G401.6 (cell line): ENCODE data around the gene PRPF40B.

Experiments used
- FAIRE-seq: peaks from 2 replicates; lab custom pipeline; 2012; peaks lifted over from hg19 to GRCh38; lab: Jason Lieb, UNC

The PRPF40B gene

DNA sequence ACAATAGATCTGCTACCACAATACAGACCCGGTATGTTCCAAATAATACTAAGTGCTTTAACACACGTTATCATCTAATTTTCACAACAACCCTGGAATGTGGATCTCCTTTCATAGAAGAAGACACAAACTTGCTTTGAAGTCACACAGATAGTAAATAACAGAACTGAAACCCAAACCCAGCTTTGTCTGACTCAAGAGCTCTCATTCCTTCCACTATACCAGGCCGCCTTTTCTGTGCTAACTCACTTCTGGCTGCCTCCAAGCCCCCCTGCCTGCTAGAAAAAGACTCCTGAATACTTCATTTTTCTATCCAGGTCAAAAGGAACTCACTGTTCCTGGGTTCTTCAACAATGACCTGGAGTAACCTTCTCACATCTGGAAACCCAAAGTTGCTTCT lies 37.8 kb downstream of the PRPF40B start:
- no peak for FAIRE-seq

DNA sequence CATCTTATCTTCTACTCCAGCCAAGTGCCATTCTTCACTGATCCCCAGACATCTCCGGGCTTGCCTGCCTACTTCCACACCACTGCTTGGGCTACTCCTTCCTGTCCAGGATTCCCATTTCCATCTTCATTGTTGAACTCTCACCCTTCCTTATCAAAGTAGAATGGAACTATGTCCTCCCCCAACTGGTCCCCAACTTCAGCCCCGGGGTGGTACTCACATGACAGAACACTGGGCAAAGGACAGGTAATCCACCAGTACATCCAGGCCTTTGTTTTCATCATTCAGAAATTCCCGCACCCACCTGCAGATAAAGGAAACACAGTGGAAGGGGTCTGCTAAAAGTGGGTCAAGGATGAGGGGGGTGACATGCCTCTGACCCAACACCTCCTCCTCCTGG lies 38.4 kb downstream of the PRPF40B start:
- no peak for FAIRE-seq

DNA sequence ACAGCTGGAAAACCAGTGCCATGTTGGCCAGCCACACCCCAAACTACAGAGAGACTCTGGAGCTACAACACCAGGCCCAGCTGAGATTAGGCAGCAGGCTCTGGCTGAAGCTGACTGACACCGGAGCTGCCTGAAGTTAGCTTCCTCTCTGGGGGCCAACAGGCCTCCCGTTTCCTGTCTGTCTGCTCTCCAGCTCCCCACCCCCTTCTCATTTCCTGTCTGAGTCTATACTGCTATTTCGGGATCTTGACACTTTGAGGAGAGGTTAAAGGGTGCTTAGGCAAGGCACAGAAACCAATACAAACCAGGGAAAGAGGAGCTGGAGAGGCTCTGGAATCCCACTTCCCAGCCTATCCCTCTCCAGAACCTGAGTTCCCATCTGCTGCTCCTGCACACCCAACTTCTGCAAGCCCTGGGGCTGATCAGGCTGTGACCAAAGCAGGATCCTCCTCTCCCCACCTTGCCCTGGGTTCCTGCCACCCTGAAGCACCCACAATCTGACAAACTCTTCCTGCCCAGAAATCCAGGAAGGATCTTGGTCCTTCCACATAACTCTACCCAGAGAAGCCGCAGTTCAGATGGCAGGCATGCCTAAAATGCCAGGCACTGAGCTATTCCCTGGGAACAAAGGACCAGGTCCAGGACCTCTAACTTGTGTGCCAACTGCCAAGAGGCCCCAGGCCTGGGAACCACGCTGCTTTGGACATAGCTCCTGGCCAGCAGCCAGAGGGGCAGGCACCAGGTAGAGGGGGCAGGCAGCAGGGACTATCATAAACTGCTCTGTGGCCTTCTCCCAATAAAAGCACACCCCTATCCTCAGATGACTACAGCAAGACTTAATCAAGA lies 39.9 kb downstream of the PRPF40B start:
- no peak for FAIRE-seq

DNA sequence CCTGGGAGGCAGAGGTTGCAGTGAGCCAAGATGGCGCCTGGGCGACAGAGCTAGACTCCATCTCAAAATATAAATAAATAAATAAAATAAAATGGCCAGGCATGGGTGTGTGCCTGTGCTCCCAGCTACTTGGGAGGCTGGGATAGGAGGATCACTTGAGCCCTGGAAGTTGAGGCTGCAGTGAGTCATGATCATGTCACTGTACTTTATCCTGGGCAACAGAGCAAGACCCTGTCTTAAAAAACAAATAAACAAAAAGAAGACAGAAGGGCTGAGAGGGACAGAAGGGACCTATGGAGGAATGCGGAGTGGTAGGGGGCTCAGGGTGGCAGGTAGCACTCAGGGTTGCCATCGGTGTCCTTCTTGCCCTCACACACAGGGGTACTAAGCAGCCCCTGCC lies 40.8 kb downstream of the PRPF40B start:
- FAIRE-seq = no peak

DNA sequence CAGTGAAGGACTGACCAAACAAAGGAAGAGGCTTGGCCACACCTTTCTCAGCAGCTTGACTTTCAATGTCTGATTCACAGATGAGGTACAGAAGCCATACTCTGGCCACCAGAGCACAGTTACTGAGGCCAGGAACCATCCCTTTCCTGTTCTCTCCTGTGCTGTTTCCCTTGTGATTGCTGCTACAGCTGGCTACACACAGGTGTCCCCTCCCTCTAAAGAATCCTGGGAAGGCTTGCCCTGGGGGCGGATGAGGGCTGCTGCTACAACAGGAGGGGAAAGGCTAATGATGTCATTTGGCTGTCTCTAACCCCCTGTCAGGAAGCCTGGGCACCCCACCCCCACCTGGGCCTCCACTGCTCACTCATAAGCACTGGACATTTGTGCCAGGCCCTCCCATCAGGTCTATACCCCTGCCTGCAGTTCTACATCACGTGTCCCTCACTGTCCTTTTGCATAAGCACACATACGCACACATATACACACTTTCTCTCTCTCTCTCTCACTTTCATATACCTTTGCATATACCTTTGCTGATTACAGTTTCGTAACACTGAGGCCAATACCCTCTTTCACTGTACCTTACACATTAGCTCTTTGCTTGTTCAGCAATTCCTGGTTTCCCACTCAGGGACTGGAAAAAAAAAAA lies 41.4 kb downstream of the PRPF40B start:
- no peak for FAIRE-seq

DNA sequence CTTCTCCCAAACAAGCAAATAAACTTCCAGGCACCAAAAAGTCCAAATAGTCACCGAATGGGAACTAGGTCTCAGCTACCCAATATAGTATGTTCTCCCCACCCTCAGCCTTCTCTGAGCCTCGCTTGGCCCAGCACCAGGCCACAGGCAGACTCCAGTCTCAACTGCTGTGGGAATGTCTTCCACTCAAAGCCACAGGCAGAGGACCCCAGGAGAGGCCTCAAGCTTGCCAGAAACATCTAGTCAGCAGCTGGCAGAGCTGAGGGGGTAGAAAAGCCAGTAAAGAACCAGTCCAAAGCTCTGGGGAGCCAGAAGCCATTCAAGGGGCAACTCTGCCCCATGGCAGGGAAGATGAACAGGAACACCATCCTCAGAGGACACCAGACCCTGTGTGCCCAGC lies 42.0 kb downstream of the PRPF40B start:
- FAIRE-seq = no peak

DNA sequence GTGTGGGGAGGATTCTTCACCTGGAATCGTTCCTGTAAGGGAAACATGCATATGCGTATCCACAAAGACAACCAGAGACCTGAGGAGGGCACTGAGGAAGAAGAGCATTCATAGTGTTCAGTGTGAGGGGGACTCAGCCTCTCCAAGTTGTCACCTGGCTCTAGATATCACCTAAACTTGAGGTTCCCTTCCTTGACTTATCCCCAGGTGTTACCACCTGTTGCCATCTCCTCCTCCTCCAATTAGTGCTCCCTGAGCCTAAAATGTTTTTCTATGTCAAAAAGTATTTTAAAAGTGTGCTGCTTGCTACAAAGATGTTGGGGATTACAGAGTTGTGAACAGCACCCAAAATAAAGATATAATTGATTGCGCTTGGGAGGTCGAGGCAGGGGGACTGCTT lies 42.8 kb downstream of the PRPF40B start:
- FAIRE-seq = no peak

DNA sequence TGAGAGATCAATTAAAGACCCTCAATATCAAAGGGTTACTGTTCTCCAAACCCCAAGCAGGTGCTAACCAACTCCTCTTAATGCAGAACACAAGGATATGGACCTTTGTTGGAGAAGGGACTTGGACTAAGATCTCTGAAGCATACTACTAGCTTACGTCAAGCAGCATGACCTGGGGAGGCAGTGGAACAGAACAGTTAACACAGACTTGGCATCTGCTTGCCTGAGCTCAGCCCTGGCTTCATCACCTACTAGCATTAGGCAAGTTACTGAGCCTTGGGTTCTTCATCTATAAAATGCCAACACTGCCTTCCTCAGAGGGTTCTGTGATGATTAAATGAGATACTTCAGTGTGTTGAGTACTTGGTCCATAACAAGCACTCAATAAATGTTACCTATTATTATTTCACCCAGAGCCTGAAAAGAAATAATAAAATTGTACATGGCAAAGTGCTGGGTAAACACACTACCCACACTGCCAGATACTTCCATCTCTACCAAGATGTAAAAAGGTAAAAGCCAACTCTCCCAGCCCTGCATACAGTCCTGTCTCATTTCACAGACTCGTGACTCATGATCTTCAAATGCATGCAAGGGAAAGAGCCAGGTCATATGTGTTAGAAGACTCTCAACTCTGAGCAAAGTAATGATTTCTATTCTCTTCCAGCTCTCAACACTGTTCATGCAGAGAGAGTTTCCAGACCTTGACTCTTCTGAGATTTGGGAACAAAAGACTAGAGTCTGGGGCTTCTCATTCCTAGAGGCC lies 44.1 kb downstream of the PRPF40B start:
- FAIRE-seq = no peak

DNA sequence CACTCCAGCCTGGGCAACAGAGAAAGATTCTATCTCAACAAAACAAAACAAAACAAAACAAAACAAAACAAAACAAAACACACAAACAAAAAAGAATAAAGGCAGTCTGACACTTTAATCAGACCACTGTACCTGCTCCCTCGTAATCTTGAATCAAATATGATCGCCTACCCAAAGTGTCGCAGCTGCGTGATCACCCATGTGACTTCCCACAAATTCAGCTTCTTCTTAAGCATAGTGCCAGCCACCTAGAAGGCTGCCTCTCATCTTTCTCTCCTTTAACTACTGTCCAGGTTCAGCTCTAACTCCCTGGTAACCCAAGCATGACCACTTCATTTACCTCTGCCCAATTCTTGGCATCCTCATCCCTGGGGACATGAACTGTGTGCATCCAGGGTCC lies 46.4 kb downstream of the PRPF40B start:
- no peak for FAIRE-seq

DNA sequence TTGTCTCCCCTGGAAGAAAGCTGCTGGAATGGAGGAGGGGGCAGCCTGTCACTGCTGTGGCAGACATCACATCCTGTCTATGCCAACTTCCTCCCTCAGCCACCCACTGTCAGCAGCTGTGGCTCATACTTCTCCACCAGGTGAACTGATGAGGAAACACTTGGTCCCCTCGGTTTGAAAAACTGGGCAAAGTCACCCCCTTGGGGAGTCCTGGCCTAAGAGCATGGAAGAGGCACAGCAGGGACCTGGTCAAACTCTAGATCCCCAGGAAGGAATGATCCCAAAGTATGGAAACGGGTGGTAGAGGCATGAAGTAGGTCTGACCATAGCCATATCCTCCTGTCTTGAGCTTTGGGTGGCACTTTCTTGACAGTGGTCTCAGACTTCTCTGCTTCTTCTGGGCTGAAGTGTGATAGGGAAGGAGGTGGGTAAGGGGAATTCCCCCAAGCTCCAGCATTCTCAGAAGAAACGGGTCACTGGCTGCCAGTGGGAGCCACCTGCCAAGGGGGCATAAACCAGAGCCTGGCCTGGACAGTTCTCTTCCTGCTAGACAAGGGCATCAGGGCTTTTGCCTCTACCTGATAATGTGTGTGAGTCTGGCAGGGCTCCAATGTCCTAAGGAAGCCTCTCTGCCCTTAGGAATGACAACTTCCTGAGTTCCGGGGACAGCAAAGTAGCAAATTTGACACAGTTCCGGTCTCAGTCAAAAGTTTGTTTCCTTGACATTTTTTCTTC lies 47.8 kb downstream of the PRPF40B start:
- no peak for FAIRE-seq

DNA sequence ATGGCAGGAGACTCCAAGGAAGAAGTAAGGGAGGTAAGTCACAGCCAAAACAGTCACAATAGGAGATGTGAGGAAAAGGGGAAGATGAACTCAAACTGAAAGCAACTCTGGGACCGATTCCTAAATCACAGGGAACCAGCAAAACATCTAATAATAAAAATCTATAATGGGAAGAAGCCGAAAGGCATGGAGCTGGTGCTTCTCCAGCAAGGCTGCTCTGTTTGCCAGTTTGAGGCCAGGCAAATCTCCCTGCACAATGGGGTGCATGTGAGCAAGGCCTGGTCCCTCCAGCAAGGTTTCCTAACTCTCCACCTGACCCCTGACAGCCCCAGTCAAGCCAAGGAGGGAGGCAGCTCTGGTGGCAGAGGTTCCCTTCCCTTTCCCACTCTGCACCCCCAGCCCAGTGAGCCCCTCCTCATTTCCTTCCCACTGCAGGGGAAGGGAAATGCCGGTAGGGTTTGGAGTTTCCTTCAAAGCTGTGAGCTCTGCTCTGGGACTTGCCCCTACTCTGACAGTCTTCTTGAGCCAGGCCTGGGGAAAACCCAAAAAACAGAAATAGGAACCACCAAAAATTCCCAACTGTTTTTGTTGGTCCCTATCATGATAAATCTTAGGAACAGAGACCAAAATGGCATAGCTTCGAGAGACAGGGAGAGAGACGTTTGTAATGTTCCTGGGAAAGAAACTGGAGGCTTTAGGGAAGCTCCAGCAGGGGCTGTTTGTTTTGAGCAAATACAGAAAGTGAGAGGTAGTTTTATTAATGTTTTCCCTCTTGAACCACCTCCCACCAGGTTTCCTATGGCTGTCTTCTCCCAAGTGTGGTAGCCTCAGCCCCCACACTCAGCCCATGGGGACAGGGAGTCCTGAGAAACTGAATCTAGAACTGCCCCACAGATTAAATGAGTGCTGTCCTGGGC lies 49.2 kb downstream of the PRPF40B start:
- FAIRE-seq = no peak

DNA sequence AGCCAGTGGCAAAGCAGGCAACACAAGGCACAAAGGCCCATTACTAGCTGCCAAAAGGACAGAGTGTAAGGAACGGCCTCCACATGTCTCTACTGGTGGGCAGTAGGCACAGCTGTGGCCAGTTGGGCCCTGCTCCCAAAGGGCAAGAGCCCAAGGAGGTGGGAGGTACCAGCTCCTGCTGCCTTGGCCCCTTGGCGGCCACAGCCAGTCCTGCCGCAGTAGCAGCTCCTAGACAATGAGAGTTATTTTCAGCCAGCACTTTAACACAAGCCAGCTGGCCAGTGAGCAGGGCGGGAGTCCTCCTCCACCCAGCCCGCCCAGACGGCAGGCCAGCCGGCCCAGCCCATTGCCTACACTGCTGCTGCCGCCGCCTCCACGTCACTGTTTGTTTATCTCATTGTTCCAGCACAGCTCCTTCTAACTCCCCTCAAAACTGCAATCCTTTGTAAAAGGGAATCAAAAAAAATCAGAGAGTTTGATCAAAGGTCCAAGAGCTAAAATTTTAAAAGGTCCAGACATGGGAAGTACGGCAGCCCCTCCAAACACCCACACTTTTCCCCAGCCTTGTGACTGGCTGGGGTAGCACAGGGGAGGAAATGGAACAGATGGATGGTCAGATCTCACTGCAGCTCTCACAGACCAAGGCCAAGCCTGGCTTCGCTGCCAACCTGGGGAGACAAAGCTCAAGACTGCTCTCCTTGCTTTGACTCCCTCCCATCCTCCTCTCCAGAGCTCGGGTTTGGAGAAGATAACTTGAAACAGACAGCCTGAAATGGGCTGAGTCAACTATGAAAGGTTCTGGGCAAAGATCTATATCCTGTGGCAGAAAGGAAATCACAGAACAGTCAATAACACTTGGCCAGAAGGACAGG lies 50.3 kb downstream of the PRPF40B start:
- no peak for FAIRE-seq

DNA sequence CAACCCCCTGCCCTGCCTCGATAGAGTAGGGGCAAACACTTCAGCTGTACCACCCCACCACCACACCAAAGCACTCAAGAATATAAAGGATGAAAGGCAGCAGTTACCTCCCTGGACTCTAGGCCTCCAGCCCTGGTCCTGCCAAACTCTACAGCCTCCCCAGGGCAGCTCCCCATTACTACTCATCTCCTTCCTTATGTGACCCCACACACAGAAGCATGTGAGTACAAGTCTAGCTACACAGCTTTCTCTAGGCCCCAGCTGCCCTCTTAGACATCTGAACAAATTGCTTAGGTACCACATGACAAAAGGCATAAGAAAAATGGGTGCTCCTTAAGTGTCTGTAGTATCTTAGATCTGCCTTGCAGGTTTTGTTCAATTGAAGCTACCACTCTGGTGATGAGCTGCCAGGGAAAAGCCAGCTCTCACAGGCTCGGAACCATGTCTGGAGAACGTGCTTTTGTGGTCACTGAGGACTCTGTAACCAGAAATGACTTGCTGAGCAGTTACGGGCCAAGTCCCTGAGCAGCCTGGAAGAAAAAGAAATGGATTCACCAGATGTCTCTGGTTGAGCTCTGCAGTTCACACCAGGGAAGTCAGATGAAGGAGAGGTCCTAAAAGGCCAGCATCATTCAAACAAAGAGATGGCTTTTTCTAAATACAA lies 51.1 kb downstream of the PRPF40B start:
- FAIRE-seq = no peak

DNA sequence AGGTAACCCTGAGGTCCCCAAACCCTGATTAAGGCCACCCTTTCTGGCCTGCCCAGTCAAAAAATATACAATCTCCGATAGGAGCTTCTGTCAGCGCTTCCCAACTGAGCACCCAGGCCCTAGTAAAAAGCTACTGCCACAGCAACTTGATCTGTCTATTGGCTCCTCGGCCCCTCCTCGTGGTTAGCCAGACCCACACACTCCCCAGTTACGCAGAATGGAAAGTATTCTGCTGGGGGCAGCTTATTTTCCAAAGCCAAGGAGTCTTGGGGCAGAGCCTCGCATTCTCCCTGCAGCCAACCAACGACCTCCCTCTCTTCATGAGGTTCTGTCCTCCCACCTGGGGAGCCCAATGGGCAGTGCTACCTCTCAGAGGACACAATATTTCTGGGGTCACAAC lies 51.8 kb downstream of the PRPF40B start:
- FAIRE-seq = no peak

DNA sequence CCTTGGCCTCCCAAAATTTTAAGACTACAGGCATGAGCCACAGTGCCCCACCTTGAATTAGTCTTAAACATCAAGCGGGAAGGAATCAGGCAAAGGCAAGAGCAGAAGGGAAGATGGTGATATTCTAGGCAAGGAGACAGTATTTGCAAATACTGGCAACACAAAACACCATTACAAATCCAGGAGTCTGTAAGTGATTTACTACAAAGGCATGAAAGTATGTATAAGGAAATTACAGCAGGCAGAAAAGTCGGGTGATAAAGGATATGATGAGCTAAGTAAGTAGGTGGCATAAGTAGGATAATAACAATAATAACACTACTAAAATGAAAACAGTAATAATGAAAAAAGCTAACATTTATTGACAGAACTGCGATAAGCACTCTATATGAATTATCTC lies 55.4 kb downstream of the PRPF40B start:
- FAIRE-seq = no peak

DNA sequence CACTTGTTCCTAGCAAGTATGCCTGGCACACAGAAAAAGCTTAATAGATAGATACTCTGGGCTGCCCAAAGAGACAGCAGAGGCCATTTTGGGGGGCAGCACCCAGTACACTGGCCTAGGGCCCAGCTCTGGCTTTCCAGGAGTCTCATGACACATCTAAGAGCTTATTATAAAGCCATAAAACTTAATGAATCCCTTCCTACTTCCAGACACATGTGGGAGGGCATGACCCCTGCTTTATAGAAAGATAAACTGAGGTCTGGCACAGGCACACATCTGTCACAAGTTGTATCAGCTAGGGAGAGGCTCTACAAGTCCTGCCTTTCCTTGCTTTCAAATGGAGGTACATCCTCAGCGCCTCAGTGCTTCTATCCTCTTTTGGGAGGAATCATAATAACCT lies 56.7 kb downstream of the PRPF40B start:
- FAIRE-seq = no peak

DNA sequence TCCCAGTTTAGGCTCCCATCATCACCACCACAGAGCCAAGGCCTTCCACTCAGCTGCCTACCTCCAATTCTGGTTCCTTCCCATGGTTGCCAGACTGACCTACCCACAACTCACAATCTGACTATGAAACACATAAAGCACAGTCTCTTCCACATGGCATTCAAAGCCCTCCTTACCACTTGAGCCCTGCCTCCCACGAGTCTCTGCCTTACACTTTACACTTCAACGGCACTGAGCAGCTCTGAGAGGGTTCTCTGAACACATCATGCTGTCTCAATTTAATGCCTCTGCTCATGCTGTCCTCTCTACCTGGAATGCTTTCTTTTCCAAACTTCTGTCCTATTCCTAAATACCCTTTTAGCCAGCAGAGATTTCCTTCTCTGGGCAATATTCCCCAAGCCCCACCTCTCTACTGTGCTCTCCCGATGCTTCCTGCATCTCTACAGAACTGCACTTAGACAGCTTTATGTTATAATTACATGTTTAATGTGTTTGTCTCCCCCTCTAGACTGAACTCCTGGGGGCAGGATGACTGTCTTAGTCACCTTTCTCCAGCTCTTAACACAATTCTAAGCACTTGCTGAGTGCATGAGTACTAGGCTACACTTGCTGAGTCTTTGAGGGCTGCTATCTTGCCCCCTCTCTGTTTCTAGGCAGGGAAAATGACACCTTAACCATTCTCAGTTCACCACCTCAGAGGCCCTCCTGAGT lies 60.4 kb downstream of the PRPF40B start:
- no peak for FAIRE-seq

DNA sequence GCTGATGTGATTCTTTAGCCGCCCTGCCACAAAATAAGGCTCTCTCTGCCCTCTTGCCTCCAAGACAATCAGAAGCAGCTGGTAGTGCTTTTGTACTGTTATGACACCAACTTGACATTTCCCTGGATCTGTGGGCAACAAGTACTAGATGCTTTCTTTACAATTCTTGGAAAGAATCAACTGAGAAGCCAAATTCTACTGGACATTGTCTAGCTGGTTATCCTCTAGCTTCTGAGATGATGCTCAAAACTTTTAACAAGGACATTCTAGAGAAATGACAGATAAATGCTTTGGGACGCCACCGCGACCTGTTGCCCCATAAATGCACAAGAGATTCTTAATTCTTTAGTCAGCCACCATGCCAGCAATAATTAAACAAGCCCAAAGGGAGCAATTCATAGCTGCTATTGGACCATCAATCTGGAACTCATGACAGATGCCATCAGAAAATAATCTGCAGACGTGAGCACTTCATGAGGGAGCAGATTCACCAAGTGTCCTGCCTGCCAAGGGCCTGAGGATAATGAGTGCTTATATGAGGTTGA lies 61.0 kb downstream of the PRPF40B start:
- no peak for FAIRE-seq

DNA sequence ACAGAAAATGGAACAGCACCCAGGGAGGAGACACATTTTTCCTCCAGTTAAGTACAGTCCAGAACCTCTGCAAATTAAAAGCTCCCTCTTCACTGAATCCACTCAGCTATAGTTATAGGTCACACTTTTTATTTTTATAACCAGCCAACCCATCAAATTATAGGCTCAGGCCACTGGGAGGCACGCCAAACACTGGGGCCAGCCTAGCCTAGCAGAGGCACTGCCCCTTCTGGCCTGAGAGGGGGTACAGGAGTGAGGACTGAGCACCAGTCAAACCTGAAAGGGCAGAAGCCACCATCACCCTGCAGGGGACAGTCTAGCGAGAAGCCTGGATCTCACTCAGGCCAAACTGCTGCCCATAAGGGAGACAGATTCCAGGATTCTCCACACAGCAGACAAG lies 64.6 kb downstream of the PRPF40B start:
- FAIRE-seq = no peak
